ENCODE results near the gene KRTAP1-4.

GRCh38 chr17:40986920-40987319 is 43.1 kb downstream of the KRTAP1-4 start:
- no peak for TF ChIP-seq EZH2 (IDR thresholded peaks at IDR 0.05; ENCODE audit: insufficient read depth, poor library complexity, severe bottlenecking)
- TF ChIP-seq EZH2phosphoT487 (IDR thresholded peaks at IDR 0.05; ENCODE audit: insufficient read depth, low read depth) = no peak

Measured in GM23248 (cell line).